Measurements from ENCODE around the gene SDK1.

DNA sequence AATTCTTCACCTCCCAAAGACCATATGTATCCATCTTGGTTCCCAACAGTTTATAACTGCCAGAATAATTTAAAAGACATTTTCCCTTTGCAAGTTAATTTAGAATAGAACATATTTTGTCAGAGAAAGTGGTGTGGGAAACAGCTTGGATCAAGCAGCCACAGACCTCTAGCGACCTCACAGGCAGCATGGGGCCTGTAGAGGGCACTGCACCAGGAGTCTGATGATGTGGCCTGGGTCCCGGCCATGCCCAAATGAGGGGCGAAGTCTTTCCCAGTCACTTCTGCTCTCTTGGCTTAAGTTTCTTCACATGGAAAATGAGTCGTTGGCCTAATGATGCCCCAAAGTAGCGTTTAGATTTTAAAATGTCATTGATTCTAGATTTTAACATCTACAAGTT lies 243.2 kb downstream of the SDK1 start:
- TF ChIP-seq, protein P1, sequence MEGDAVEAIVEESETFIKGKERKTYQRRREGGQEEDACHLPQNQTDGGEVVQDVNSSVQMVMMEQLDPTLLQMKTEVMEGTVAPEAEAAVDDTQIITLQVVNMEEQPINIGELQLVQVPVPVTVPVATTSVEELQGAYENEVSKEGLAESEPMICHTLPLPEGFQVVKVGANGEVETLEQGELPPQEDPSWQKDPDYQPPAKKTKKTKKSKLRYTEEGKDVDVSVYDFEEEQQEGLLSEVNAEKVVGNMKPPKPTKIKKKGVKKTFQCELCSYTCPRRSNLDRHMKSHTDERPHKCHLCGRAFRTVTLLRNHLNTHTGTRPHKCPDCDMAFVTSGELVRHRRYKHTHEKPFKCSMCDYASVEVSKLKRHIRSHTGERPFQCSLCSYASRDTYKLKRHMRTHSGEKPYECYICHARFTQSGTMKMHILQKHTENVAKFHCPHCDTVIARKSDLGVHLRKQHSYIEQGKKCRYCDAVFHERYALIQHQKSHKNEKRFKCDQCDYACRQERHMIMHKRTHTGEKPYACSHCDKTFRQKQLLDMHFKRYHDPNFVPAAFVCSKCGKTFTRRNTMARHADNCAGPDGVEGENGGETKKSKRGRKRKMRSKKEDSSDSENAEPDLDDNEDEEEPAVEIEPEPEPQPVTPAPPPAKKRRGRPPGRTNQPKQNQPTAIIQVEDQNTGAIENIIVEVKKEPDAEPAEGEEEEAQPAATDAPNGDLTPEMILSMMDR (IDR thresholded peaks at IDR 0.05): no peak
- no peak for TF ChIP-seq POLR2A (IDR thresholded peaks at IDR 0.05)
- no peak for TF ChIP-seq EP300 (IDR thresholded peaks at IDR 0.05)
